Esophagus mucosa (tissue), 1 donor: ENCODE results near the gene CLDN6. TPM values are rescaled to one million over a fixed set of nuclear protein-coding genes. Genes with fewer than 3 reads are reported as not detected.

Source experiments
- ATAC-seq: fragments of 200-7000 bp; cut with Tn5 transposase; one replicate; pipeline ENCODE4 v1.9.1; 2020
- total RNA-seq: library from RNA; stranded (reverse); gene quantifications from one replicate; pipeline ENCODE4 v1.2.4, GENCODE V29; 2023
- donor health status: DM: yes; HTN: yes; CAD: no.

CLDN6 gene
- total RNA-seq, 1 donor from 2014 or later = not detected

GRCh38 chr16:3051494-3051893 lies 33.5 kb upstream of the CLDN6 start:
- ATAC-seq = peak; percentile 21

GRCh38 chr16:3051009-3051408 lies 33.0 kb upstream of the CLDN6 start:
- ATAC-seq = no peak

- ATAC-seq = no peak
Measured at GRCh38 chr16:3050487-3050886, 32.5 kb upstream of the CLDN6 start.

- no peak for ATAC-seq
Measured at GRCh38 chr16:3049921-3050481, 32.0 kb upstream of the CLDN6 start.

DNA sequence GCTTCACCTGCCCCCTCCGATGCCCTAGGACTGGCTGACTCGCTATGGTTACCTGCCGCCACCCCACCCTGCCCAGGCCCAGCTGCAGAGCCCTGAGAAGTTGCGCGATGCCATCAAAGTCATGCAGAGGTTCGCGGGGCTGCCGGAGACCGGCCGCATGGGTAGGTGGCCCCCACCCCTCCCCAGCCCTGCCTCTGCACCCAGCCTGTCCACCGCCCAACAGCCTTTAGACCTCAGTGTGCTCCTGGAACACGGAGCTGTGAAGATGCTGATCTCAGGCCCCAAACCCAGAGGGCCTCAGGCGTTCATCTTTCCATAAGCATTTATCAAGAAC lies 29.4 kb upstream of the CLDN6 start:
- no peak for ATAC-seq

DNA sequence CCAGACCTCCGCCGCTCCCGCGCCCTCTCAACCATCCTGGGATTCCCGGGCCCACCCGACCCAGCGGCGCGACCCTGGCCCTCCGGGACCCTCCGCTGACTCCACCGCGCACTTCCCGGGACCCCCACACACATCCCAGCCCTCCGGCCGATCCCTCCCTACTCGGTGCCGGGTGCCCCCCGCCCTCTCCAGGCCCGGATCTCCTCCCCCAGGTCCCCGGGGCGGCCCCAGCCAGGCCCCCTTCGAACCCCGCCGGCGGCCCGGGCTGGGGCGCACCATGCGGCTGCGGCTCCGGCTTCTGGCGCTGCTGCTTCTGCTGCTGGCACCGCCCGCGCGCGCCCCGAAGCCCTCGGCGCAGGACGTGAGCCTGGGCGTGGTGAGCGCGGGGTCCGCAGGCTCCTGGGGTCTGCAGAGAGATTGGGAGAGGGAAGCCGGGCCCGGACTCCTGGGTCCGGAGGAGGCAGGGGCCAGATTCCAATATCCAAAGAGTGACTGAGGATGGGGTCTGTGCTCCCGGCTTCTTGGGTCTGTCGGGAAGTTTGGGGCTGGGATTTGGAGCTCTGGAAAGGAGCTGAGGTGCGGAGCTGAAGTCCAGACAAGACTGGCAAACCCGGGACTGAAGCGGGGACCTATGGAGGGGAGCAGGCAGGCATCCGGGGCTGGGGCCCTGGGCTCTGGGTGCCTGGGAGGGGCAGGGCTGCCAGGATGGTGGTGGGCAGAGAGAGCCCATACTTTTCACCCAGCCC lies 28.8 kb upstream of the CLDN6 start:
- ATAC-seq = no peak

- ATAC-seq = peak; percentile 28
Measured at GRCh38 chr16:3045758-3046640, 28.0 kb upstream of the CLDN6 start, which contains the start of gene MMP25. Gene MMP25, plus strand, starts transcription at chr16:3046561. Its CDS starts 357 bp downstream, at chr16:3046918.

DNA sequence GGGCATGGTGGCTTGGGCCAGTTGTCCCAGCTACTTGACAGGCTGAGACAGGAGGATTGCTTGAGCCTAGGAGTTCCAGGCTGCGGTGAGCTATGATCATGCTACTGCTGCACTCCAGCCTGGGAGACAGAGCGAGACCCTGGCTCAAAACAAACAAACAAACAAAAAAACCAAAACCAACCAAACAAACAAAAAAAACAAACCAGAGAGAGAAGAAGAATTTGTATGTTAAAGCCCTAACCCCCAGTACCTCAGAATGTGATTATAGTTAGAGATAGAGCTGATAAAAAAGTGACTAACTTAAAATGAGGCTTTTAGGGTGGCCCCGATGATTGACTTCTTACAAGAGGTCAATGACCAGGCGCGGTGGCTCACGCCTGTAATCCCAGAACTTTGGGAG lies 26.7 kb upstream of the CLDN6 start:
- no peak for ATAC-seq

- ATAC-seq = no peak
Measured at GRCh38 chr16:3042376-3042775, 24.4 kb upstream of the CLDN6 start.

GRCh38 chr16:3038896-3039295 lies 20.9 kb upstream of the CLDN6 start:
- ATAC-seq = no peak

DNA sequence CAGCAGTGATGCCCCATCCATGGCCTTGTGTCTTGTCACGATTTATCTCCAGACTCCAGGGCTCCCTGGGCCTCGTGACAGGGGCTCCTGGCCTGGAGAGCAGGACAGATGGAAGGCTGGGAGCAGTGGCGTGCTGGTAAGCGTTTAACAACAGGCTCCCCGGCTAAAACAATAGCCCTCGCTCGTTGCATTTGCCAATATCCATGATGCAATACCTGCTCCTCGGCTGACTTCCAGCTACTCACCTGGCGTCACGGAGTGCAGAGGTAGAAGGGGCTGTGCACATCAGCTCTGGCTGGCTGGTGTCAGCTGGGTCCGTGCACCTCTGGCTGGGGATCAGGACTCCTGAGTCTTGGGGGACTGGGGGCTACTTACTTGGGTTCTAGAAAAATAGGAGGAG lies 20.3 kb upstream of the CLDN6 start:
- peak; percentile 57 for ATAC-seq

- peak; percentile 58 for ATAC-seq
Measured at GRCh38 chr16:3036726-3037315, 18.8 kb upstream of the CLDN6 start, which contains the start of gene BICDL2. Gene BICDL2, minus strand, starts transcription at chr16:3036944. Its CDS starts 1,448 bp downstream, at chr16:3035496.

DNA sequence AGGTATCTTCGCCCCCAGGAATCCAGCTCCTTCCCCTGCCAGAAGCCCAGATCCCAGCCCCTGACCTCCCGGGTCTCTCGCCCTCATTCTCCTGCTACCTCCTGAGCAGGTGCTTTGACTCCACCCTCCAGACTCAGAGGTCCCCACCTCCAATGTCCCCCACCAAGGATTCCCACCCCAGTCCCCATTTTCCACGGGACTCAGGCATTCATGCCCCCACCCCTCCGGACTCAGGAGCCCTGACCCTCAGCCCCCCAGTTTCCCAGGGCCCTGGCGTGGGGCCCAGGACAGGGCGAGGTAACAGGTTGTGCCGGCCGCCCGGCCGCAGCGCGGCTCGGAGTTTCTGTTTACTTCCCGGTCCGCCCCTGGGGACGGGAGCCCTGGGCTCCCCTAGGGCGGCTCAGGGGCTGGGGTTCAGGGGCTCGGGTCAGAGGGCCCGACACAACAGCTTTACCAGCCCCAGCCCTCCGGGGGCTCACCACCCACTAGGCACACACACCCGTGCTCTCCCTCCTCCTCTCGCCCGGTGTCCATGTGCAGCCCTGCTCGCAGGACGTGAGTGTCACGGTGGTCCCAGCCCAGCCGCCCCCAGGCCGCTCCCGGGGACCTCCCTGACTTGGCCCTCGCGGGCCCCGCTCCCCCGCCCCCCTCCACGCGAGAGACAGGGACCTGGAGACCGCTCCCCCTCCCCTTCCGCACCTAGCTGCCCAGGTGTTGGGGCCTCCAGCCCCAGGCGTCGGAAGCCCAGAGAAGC lies 18.2 kb upstream of the CLDN6 start:
- ATAC-seq = peak; percentile 70

DNA sequence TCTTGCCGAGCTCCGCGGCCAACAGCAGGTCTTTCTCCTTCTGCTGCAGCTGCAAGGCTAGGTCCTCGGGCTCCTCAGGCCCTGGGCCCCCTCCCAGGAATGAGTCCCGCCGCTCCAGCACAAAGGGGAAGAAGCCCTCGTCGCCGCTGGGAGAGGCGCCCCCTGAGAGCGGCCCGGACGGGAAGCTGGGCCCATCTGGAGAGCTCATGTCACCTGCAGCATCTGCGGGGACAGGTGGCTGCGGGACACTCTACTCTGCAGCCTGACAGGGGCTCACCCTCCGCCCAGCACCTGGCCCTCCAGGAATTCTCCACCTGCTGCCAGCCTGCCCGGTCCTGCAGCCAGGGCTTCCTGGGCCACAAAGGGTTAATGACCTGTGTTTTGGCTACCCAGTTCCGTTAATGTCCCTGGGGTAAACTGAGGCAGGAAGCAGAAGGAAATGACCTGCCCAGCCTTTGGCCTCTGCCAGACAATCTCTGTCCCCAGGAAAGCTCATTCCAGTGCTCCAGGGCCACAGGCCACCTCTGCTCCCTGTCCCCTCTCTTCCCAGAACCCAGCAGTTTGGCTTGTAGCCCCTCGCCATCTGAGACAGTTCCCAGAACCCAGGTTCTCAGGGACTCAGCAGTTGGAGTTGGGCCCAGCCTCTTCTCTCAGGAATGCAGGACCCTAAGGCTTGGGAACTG lies 17.4 kb upstream of the CLDN6 start:
- ATAC-seq = no peak

DNA sequence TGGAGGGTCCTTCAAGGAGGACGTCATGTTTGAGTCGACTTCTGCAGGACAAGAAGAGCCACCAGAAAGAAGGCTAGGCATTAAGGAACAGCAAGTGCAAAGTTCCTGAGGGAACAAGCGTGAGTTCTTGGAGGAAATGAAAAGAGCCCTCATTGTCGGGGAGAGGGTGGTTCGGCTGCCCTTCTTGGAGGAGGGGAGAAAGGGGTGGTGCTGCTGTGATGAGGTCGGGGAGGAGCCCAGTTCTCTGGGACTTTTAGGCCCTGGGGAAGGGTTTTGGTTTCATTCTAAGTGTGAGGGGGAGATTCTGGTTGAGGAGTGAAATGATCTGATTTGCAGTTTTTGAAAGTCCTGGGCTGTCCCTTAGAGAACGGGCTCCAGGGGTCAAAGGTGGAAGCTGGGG lies 14.6 kb upstream of the CLDN6 start:
- ATAC-seq = no peak

DNA sequence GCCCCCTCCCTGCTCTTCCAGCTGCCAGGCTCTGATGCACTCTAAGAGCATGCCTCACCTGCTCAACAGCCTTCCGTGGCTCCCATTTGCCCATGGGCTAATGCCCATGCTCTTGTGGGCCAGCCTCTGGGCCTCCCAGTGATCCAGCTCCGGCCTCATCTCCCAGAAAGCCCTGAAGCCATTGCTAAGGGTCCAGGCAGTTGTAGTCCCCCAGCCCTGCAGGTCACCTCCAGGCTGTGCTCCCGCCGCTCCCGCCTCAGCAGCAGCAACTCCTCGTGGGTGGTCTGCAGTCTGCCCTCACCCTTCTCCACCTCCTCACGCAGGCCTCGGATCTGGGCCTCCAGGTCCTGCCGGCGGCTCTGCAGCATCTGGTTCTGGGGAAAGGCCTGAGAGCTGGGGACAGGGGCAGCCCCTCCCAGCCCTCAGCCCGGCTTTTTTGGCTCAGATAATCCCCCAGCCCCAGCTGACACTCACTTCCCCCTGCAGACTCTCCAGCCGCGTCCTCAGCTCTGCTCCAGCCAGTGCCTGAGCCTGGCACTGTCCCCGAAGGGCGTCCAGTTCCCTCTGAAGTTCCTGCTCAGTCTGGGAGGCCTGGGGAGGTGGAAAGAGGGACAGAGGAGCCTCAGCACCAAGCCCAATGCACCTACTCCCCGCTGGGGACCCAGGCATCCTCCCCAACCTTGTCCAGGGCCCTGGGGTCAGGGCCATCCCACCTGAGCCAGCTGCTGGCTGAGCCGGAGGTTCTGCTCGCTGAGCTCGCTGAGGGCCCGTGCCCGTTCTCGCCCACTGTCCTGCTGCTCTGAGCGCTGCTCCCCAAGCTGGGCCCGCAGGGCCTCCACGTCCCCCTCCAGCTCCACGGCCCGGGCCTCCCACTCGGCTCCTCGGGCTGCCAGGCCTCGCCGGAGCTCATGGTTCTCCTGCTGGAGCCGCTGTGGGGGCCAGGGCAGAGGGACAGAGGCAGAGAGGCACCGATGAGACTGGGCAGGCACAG lies 12.5 kb upstream of the CLDN6 start:
- ATAC-seq = no peak

DNA sequence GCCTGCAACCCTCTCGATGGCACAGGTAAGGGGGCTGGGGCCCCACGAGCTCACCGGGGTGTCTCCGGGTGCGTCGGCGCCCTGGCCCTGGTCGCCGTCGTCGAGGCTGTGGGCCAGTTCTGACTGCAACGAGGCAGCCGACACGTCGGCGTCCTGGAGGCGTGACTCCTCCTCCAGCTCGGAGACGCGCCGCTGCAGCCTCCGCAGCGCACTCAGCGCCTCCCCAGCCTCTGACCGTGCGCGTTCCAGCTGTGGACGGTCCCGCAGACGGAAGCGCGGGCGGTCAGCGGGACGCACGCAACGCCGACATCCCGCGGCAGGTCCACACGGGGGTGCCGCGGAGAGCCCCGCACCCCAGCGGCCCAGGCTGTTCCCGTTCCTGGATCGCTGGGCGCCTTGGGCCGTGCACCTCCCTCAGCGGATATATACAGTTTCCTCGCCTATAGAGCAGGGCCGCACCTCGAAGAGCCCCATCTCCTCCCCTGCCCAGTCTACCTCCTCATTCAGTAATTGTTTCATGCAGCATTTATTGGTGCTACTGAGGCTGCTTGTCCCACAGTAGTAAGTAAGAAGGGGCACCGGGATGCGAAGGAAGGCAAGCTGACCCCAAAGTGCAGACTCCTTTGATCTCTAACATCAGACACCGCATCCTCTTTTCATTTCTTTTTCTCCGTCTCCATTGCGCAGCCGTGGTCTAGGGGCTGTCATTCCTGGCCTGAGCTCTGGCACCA lies 11.7 kb upstream of the CLDN6 start:
- peak; percentile 4 for ATAC-seq

DNA sequence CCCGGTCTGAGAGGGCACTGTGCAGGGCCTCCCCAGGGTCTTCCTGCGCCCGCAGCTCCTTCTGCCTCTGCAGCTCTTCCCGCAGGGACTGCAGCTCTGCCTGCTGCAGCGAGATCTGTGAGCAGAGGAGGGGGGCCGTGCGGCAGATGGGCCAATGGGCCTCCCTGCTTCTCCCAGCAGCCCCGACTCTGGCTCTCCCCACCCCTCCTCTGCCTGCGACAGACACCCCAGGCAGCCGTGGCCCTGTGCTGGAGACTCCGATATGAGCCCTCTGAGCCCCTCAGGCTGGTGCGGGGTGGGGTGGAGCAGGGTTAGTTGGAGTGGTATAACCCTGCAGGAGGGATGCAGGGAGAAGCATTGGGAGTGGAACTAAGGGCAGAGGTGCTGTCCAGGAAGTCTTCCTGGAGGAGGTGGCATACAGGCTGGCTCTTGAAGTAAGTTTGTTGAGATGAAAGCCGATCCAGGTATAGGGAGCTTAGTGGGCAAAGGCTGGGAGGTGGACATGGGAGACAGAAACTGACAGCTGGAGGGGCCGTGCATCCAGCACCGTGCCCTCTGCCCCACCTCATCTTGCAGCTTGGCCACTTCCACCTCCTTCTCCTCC lies 10.8 kb upstream of the CLDN6 start:
- ATAC-seq = no peak
